GM12878 (cell line): ENCODE results near the gene EED. TPM values are rescaled to one million over a fixed set of nuclear protein-coding genes. Genes with fewer than 3 reads are reported as not detected.

Experiments used
- ATAC-seq: fragments of 200-7000 bp; cut with Tn5 transposase; 3 replicates; pipeline ENCODE4 v1.9.1; 2020; ENCODE audit warnings: mild to moderate bottlenecking, moderate library complexity
- BruUV-seq: library from RNA; stranded (reverse); fragments of 400-500 nt; replicated peaks from 2 replicates; lab custom pipeline; 2021; lab: Mats Ljungman, UMichigan
- CTCF ChIA-PET: fragments of 300-600 bp; sonication (Branson Sonifier 250); formaldehyde crosslinking; extraction: SDS; loops from one replicate; lab custom pipeline; 2021; ENCODE audit warnings: inconsistent platforms; lab: Yijun Ruan, JAX
- POLR2A ChIA-PET: fragments of 350-600 bp; formaldehyde crosslinking; extraction: SDS; loops from one replicate; lab custom pipeline; 2021; ENCODE audit warnings: inconsistent platforms; lab: Charles Lee
- RAD21 ChIA-PET: fragments of 300-600 bp; sonication (Branson Sonifier 250); formaldehyde crosslinking; loops from one replicate; lab custom pipeline; 2023; ENCODE audit warnings: antibody characterized with exemption; ENCODE audit not compliant: unreplicated experiment; lab: Charles Lee
- SMC1A ChIA-PET: fragments of 300-600 bp; sonication (Branson Sonifier 250); formaldehyde crosslinking; loops from one replicate; lab custom pipeline; 2023; ENCODE audit not compliant: unreplicated experiment, uncharacterized antibody; lab: Charles Lee
- DNase-seq: peaks from one replicate; pipeline ENCODE4 v3.0.0-alpha.2; 2011; ENCODE audit warnings: low read depth, low spot score
- FAIRE-seq: peaks from 3 replicates; lab custom pipeline; 2011; peaks lifted over from hg19 to GRCh38; lab: Jason Lieb, UNC
- H2AFZ ChIP-seq: 2 replicates; pipeline ENCODE4 v1.6.0; 2011; ENCODE audit warnings: low read depth, low read length, control low read depth; ENCODE audit not compliant: control insufficient read depth
- H3K27ac ChIP-seq: 2 replicates; pipeline ENCODE4 v1.5.1; 2011; ENCODE audit warnings: control low read depth; ENCODE audit not compliant: control insufficient read depth, insufficient read depth
- H3K27me3 ChIP-seq, 2 experiments: replicated peaks in 1 of 2; 2 replicates each; pipeline versions ENCODE4 v1.6.0 to v1.6.1; 2011; ENCODE audit warnings: low read length in 1 of 2; ENCODE audit not compliant: control insufficient read depth in 2 of 2, insufficient read depth in 2 of 2
- H3K36me3 ChIP-seq, 2 experiments: 2 replicates each; pipeline ENCODE4 v1.5.1; 2011; ENCODE audit warnings: low read length in 1 of 2; ENCODE audit not compliant: control insufficient read depth in 2 of 2, insufficient read depth in 2 of 2
- H3K4me1 ChIP-seq: 2 replicates; pipeline ENCODE4 v1.6.1; 2011; ENCODE audit warnings: mild to moderate bottlenecking, low read length, moderate library complexity, mixed read lengths; ENCODE audit not compliant: control insufficient read depth, insufficient read depth
- H3K4me2 ChIP-seq: 2 replicates; pipeline ENCODE4 v1.6.0; 2011; ENCODE audit warnings: control low read depth; ENCODE audit not compliant: control insufficient read depth, insufficient read depth
- H3K4me3 ChIP-seq: fragments of 200-600 bp; sonication (generic); 2 replicates; pipeline ENCODE4 v1.5.1; 2016
- H3K79me2 ChIP-seq: 2 replicates; pipeline ENCODE4 v1.6.0; 2011; ENCODE audit warnings: low read length; ENCODE audit not compliant: control insufficient read depth, insufficient read depth
- H3K9ac ChIP-seq: 2 replicates; pipeline ENCODE4 v1.8.0; 2011; ENCODE audit warnings: low read length, control low read depth, mixed read lengths; ENCODE audit not compliant: control insufficient read depth, insufficient read depth
- H3K9me3 ChIP-seq: replicated peaks from 3 replicates; pipeline ENCODE4 v1.5.1; 2011; ENCODE audit warnings: mild to moderate bottlenecking, low read length; ENCODE audit not compliant: control insufficient read depth, insufficient read depth
- H4K20me1 ChIP-seq: 2 replicates; pipeline ENCODE4 v1.6.0; 2011; ENCODE audit not compliant: control insufficient read depth, insufficient read depth
- BHLHE40 ChIP-seq, 2 experiments: fragments of 450-650 bp in 1 of 2; IDR thresholded peaks; 2 replicates each; pipeline ENCODE4 v1.6.1; 2011 to 2017; ENCODE audit warnings: low read depth in 2 of 2, borderline replicate concordance in 1 of 2, improper control_type of control experiment in 1 of 2, low read length in 1 of 2, mild to moderate bottlenecking in 1 of 2
- JUNB ChIP-seq: IDR thresholded peaks from 2 replicates; pipeline ENCODE4 v1.6.1; 2016; ENCODE audit warnings: antibody characterized with exemption, mild to moderate bottlenecking
- KAT2A ChIP-seq: conservative IDR thresholded peaks from 2 replicates; pipeline ENCODE4 v1.6.1; 2011; ENCODE audit warnings: low read depth, low read length; ENCODE audit not compliant: control insufficient read depth
- NFYB ChIP-seq: IDR thresholded peaks from 2 replicates; pipeline ENCODE4 v1.6.1; 2011; ENCODE audit warnings: low read depth, mild to moderate bottlenecking, low read length, improper control_type of control experiment, moderate library complexity; ENCODE audit not compliant: insufficient read depth
- SP1 ChIP-seq: IDR thresholded peaks from one replicate; pipeline ENCODE4 v1.6.1; 2011; ENCODE audit warnings: low read depth, low read length
- TBL1XR1 ChIP-seq: IDR thresholded peaks from 2 replicates; pipeline ENCODE4 v1.6.1; 2012; ENCODE audit warnings: low read depth, low read length, improper control_type of control experiment
- in situ Hi-C: fragments of 300-500 bp; cut with MboI; formaldehyde crosslinking; loops from 9 replicates; pipeline ENCODE4 v1.14.3; 2018; ENCODE audit warnings: mixed read lengths
- intact Hi-C: fragments of 100-400 bp; cut with micrococcal nuclease; formaldehyde crosslinking; loops from one replicate; pipeline ENCODE4 v1.14.2; 2022; ENCODE audit not compliant: unreplicated experiment
- polyA plus RNA-seq, 11 experiments: library from polyadenylated mRNA; depleted of rRNA in 4 of 11; unstranded in 6 of 11; stranded (reverse) in 5 of 11; fragments of >200 nt; fragmentation: Nextera tagmentation in 4 of 11; fragmentation: Illumina TruSeq in 1 of 11; extraction: Ambion mirVana in 4 of 11; extraction: Trizol in 1 of 11; gene quantifications; 1 replicate in 1 of 11; 2 replicates in 10 of 11; pipeline versions ENCODE4 v1.2.1 to v1.2.3, GENCODE V29; 2011 to 2016; ENCODE audit warnings: inconsistent platforms in 2 of 11, missing spikeins in 2 of 11, low read depth in 1 of 11
- total RNA-seq, 4 experiments: library from RNA; depleted of rRNA in 3 of 4; stranded (reverse); fragments of >200 nt in 3 of 4; fragmentation: Illumina TruSeq in 1 of 4; extraction: Trizol in 1 of 4; gene quantifications; 2 replicates each; pipeline versions ENCODE4 v1.2.1 to v1.2.3, GENCODE V29; 2013 to 2021
- TF ChIP-seq, protein P1 (sequence below): fragments of 450-650 bp; IDR thresholded peaks from 2 replicates; pipeline ENCODE4 v1.6.1; 2017; ENCODE audit warnings: low read depth, mild to moderate bottlenecking, moderate library complexity
- TF ChIP-seq, protein P2 (sequence below): fragments of 450-650 bp; conservative IDR thresholded peaks from 2 replicates; pipeline ENCODE4 v1.6.1; 2017; ENCODE audit warnings: mild to moderate bottlenecking, moderate library complexity
- TF ChIP-seq, protein P3 (sequence below): IDR thresholded peaks from 2 replicates; pipeline ENCODE4 v1.6.1; 2012; ENCODE audit warnings: mild to moderate bottlenecking, low read depth, low read length
- TF ChIP-seq, protein P4 (sequence below), 3 experiments: IDR thresholded peaks in 2 of 3; conservative IDR thresholded peaks in 1 of 3; 2 replicates each; pipeline ENCODE4 v1.5.1; 2011; ENCODE audit warnings: low read depth in 3 of 3, low read length in 3 of 3, mild to moderate bottlenecking in 3 of 3, control low read depth in 2 of 3, moderate library complexity in 2 of 3, inconsistent platforms in 1 of 3, mixed read lengths in 1 of 3; ENCODE audit not compliant: control insufficient read depth in 2 of 3, insufficient read depth in 1 of 3; ENCODE audit errors: extremely low read depth in 1 of 3

The EED gene
- total and polyA plus RNA-seq, 10 of the 15 experiments (the other 5 are each of a cell fraction or from before 2014, with no cell fraction given) = 41.5 to 140 (median 72.2) TPM

DNA sequence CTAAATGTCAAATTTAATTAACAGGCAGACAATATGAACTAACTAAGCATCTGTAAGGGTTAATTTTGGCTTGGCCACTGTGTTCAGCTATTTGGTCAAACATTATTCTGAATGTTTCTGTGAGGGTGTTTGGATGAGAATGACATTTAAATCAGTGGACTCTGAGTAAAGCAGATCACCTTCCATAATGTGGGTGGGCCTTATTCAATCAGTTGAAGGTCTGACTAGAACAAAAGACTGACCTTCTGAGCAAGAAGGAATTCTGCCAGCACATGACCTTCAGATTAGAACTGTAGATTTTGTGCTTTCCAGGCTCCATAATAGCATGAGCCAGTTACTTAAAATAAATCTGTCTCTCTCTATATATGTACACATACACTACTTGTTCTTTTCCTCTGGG, 12.0 kb upstream of the EED start:
- ChIA-PET CTCF (interaction anchor here (1.4 kb wide), 1 partner anchor 11 kb away, joined by 4 read pairs; no protein-coding TSS in a partner anchor), RAD21 (no interaction called here), POLR2A (interaction anchor here (2.4 to 3.3 kb wide), 2 partner anchors 9 to 12 kb away, joined by 6 to 8 read pairs; no protein-coding TSS in a partner anchor), SMC1A (interaction anchor here (0.7 to 3.5 kb wide), 4 partner anchors 8 to 21 kb away, joined by 3 to 21 read pairs (median 13); no protein-coding TSS in a partner anchor)
- no peaks in the 10 kb centered on the region for H3K79me2 ChIP-seq
- H3K9me3 ChIP-seq = no peaks in the 10 kb centered on the region
- no peak overlapping the region for H2AFZ ChIP-seq
- no peak overlapping the region for H3K4me2 ChIP-seq
- TF ChIP-seq BHLHE40 (IDR thresholded peaks at IDR 0.05; ENCODE audit: borderline replicate concordance in 1 of 2, low read depth in 2 of 2, low read length in 1 of 2) (no peak), NFYB (no peak), SP1 (no peak), TBL1XR1 (no peak), JUNB (no peak), KAT2A (no peak)
- TF ChIP-seq, protein P1, sequence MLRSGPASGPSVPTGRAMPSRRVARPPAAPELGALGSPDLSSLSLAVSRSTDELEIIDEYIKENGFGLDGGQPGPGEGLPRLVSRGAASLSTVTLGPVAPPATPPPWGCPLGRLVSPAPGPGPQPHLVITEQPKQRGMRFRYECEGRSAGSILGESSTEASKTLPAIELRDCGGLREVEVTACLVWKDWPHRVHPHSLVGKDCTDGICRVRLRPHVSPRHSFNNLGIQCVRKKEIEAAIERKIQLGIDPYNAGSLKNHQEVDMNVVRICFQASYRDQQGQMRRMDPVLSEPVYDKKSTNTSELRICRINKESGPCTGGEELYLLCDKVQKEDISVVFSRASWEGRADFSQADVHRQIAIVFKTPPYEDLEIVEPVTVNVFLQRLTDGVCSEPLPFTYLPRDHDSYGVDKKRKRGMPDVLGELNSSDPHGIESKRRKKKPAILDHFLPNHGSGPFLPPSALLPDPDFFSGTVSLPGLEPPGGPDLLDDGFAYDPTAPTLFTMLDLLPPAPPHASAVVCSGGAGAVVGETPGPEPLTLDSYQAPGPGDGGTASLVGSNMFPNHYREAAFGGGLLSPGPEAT = no peak
- TF ChIP-seq, protein P2, sequence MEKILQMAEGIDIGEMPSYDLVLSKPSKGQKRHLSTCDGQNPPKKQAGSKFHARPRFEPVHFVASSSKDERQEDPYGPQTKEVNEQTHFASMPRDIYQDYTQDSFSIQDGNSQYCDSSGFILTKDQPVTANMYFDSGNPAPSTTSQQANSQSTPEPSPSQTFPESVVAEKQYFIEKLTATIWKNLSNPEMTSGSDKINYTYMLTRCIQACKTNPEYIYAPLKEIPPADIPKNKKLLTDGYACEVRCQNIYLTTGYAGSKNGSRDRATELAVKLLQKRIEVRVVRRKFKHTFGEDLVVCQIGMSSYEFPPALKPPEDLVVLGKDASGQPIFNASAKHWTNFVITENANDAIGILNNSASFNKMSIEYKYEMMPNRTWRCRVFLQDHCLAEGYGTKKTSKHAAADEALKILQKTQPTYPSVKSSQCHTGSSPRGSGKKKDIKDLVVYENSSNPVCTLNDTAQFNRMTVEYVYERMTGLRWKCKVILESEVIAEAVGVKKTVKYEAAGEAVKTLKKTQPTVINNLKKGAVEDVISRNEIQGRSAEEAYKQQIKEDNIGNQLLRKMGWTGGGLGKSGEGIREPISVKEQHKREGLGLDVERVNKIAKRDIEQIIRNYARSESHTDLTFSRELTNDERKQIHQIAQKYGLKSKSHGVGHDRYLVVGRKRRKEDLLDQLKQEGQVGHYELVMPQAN = no peak
- TF ChIP-seq, protein P3, sequence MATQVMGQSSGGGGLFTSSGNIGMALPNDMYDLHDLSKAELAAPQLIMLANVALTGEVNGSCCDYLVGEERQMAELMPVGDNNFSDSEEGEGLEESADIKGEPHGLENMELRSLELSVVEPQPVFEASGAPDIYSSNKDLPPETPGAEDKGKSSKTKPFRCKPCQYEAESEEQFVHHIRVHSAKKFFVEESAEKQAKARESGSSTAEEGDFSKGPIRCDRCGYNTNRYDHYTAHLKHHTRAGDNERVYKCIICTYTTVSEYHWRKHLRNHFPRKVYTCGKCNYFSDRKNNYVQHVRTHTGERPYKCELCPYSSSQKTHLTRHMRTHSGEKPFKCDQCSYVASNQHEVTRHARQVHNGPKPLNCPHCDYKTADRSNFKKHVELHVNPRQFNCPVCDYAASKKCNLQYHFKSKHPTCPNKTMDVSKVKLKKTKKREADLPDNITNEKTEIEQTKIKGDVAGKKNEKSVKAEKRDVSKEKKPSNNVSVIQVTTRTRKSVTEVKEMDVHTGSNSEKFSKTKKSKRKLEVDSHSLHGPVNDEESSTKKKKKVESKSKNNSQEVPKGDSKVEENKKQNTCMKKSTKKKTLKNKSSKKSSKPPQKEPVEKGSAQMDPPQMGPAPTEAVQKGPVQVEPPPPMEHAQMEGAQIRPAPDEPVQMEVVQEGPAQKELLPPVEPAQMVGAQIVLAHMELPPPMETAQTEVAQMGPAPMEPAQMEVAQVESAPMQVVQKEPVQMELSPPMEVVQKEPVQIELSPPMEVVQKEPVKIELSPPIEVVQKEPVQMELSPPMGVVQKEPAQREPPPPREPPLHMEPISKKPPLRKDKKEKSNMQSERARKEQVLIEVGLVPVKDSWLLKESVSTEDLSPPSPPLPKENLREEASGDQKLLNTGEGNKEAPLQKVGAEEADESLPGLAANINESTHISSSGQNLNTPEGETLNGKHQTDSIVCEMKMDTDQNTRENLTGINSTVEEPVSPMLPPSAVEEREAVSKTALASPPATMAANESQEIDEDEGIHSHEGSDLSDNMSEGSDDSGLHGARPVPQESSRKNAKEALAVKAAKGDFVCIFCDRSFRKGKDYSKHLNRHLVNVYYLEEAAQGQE = no peak
- TF ChIP-seq, protein P4, sequence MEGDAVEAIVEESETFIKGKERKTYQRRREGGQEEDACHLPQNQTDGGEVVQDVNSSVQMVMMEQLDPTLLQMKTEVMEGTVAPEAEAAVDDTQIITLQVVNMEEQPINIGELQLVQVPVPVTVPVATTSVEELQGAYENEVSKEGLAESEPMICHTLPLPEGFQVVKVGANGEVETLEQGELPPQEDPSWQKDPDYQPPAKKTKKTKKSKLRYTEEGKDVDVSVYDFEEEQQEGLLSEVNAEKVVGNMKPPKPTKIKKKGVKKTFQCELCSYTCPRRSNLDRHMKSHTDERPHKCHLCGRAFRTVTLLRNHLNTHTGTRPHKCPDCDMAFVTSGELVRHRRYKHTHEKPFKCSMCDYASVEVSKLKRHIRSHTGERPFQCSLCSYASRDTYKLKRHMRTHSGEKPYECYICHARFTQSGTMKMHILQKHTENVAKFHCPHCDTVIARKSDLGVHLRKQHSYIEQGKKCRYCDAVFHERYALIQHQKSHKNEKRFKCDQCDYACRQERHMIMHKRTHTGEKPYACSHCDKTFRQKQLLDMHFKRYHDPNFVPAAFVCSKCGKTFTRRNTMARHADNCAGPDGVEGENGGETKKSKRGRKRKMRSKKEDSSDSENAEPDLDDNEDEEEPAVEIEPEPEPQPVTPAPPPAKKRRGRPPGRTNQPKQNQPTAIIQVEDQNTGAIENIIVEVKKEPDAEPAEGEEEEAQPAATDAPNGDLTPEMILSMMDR (IDR thresholded peaks at IDR 0.05 in 2 of 3, conservative IDR thresholded peaks at IDR 0.05 in 1 of 3; ENCODE audit: control insufficient read depth in 2 of 3, extremely low read depth in 1 of 3, insufficient read depth in 1 of 3, low read depth in 3 of 3, low read length in 3 of 3) = no peak
- FAIRE-seq (no peak), DNase-seq (no peak), ATAC-seq (no peak)
- intact Hi-C loops = no loop called here
- H3K27ac ChIP-seq = no peak overlapping the region
- H3K4me1 ChIP-seq = 0 out of 2 replicates have a peak, but pooled peaks cover 5% of the 10 kb centered on the region
- H3K27me3 ChIP-seq = no peaks in the 10 kb centered on the region
- in situ Hi-C loops = no loop called here
- H4K20me1 ChIP-seq = no peaks in the 10 kb centered on the region
- no peaks in the 10 kb centered on the region for H3K36me3 ChIP-seq
- no peak overlapping the region for H3K4me3 ChIP-seq
- BruUV-seq = no TSS peak
- no peak overlapping the region for H3K9ac ChIP-seq
